ENCODE measurements around the gene HMCN1.

DNA sequence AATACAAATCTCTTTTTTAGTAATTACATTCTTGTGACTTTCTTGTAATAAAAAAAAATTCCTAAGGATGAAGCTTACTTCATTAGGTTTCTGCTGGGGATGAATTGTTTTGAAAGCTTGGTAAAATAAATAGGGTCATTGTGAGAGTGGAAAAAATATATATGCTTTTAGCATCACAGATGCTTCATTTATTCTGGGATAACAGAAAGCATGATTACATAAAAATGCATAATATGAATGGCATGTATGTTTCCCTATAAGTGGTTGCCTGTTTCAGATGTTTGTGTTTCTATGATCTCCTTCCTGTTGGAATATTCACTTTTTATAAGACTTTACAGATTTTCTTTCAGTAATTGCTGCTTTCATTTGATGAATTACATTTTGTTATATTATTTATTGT is 42.3 kb downstream of the HMCN1 start:
- TF ChIP-seq, protein P1, sequence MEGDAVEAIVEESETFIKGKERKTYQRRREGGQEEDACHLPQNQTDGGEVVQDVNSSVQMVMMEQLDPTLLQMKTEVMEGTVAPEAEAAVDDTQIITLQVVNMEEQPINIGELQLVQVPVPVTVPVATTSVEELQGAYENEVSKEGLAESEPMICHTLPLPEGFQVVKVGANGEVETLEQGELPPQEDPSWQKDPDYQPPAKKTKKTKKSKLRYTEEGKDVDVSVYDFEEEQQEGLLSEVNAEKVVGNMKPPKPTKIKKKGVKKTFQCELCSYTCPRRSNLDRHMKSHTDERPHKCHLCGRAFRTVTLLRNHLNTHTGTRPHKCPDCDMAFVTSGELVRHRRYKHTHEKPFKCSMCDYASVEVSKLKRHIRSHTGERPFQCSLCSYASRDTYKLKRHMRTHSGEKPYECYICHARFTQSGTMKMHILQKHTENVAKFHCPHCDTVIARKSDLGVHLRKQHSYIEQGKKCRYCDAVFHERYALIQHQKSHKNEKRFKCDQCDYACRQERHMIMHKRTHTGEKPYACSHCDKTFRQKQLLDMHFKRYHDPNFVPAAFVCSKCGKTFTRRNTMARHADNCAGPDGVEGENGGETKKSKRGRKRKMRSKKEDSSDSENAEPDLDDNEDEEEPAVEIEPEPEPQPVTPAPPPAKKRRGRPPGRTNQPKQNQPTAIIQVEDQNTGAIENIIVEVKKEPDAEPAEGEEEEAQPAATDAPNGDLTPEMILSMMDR (conservative IDR thresholded peaks at IDR 0.05) = no peak
- TF ChIP-seq ZFX (IDR thresholded peaks at IDR 0.05) = no peak

Measured in C4-2B (cell line).